Breast epithelium (tissue), 4 donors: ENCODE data around the gene PSORS1C1. TPM values are rescaled to one million over a fixed set of nuclear protein-coding genes. Genes with fewer than 3 reads are reported as not detected.

ENCODE experiments used
- DNase-seq, 2 donors: peaks; one replicate each; pipeline ENCODE4 v3.0.0-alpha.2; 2019; ENCODE audit warnings: low spot score in 2 of 2
- H3K27ac ChIP-seq, 2 donors: fragments of 200-600 bp; sonication (generic) in 1 of 2; one replicate each; pipeline ENCODE4 v1.5.1; 2016 to 2019; ENCODE audit warnings: mild to moderate bottlenecking in 1 of 2
- H3K27me3 ChIP-seq, 2 donors: fragments of 200-600 bp; sonication (generic) in 1 of 2; one replicate each; pipeline versions ENCODE4 v1.5.1 to v1.6.0; 2017 to 2019; ENCODE audit warnings: control low read depth in 1 of 2, mild to moderate bottlenecking in 1 of 2
- H3K36me3 ChIP-seq: fragments of 200-600 bp; one replicate; pipeline ENCODE4 v1.5.1; 2019
- H3K4me1 ChIP-seq, 2 donors: fragments of 200-600 bp; sonication (generic); one replicate each; pipeline ENCODE4 v1.5.1; 2016 to 2019; ENCODE audit warnings: control low read depth in 1 of 2
- H3K4me3 ChIP-seq, 3 donors: fragments of 200-600 bp; sonication (generic); 1 replicate in 2 of 3; 2 replicates in 1 of 3; pipeline ENCODE4 v1.5.1; 2016 to 2019; ENCODE audit warnings: mild to moderate bottlenecking in 3 of 3, moderate library complexity in 2 of 3
- H3K9me3 ChIP-seq, 2 donors: fragments of 200-600 bp; sonication (generic) in 1 of 2; one replicate each; pipeline ENCODE4 v1.5.1; 2016 to 2019; ENCODE audit warnings: control low read depth in 1 of 2
- POLR2A ChIP-seq: fragments of 450-650 bp; IDR thresholded peaks from one replicate; pipeline ENCODE4 v1.6.1; 2016; ENCODE audit warnings: antibody characterized with exemption, mild to moderate bottlenecking, moderate library complexity
- POLR2AphosphoS5 ChIP-seq, 3 donors: sonication (generic); formaldehyde crosslinking; IDR thresholded peaks; one replicate each; pipeline ENCODE4 v1.6.1; 2017; ENCODE audit warnings: antibody characterized with exemption in 3 of 3
- intact Hi-C: fragments of 100-400 bp; cut with DNase I; formaldehyde crosslinking; loops from one replicate; pipeline ENCODE4 v1.15.1; 2023; ENCODE audit warnings: low total_unique reads
- total RNA-seq, 3 donors: library from RNA; depleted of rRNA; stranded (reverse); fragments of >200 nt; gene quantifications; one replicate each; pipeline ENCODE4 v1.1.0, GENCODE V29; 2016
- TF ChIP-seq, protein P1 (sequence below), 3 donors: fragments of 450-650 bp; IDR thresholded peaks; one replicate each; pipeline ENCODE4 v1.5.1; 2016 to 2017; ENCODE audit warnings: antibody characterized with exemption in 3 of 3, mild to moderate bottlenecking in 3 of 3, moderate library complexity in 3 of 3

The PSORS1C1 gene
- total RNA-seq, 3 donors from 2014 or later: 0.48 to 2.0 (median 1.9) TPM

DNA sequence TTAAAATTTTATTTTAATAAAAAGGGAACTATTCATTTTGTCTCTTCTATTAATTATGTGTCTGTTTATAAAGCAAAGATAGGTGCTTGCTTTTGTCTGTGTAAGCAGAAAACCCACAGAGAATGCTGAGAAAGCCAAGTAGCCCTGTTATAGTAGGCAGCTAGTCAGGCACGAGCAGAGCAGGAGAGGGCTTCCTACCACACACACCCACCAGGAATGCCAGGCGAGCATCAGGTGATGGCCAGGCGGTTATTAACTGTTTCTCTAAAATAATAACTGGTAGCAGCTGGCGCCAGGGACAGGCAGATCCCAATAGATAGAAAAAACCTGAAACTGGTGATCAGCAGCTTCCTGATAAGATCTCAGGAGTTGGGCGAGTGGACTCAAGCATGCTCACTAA is 17.9 kb upstream of the PSORS1C1 start:
- TF ChIP-seq POLR2AphosphoS5 (IDR thresholded peaks at IDR 0.05) (no peak), POLR2A (no peak)
- TF ChIP-seq, protein P1, sequence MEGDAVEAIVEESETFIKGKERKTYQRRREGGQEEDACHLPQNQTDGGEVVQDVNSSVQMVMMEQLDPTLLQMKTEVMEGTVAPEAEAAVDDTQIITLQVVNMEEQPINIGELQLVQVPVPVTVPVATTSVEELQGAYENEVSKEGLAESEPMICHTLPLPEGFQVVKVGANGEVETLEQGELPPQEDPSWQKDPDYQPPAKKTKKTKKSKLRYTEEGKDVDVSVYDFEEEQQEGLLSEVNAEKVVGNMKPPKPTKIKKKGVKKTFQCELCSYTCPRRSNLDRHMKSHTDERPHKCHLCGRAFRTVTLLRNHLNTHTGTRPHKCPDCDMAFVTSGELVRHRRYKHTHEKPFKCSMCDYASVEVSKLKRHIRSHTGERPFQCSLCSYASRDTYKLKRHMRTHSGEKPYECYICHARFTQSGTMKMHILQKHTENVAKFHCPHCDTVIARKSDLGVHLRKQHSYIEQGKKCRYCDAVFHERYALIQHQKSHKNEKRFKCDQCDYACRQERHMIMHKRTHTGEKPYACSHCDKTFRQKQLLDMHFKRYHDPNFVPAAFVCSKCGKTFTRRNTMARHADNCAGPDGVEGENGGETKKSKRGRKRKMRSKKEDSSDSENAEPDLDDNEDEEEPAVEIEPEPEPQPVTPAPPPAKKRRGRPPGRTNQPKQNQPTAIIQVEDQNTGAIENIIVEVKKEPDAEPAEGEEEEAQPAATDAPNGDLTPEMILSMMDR (IDR thresholded peaks at IDR 0.05): no peak
- intact Hi-C loops: no loop called here
- Histone ChIP-seq H3K4me3 (no peak overlapping the region), H3K27me3 (no peaks in the 10 kb centered on the region), H3K9me3 (no peaks in the 10 kb centered on the region), H3K4me1 (peaks cover 0 to 4% of the 10 kb centered on the region in 2 donors), H3K36me3 (no peaks in the 10 kb centered on the region), H3K27ac (no peak overlapping the region)
- no peak for DNase-seq

DNA sequence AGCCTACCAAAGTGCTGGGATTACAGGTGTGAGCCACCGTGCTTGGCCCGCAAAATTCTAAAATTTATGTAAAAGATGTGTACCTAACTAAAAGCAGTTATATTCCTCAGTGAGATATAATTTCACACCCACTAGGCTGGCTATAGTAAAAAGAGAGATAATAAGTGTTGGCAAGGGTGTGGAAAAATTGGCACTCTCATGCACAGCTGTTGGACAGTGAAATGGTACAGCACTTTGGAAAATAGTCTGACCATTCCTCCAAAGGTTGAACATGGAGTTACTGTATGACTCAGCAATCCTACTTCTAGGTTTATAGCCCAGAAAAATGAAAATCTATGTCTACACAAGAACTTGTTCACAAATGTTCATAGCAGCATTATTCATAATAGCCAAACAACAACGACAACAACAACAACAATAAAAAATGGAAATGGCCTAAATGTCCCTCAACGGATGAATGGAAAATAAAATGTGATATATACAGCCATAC is 16.1 kb upstream of the PSORS1C1 start:
- intact Hi-C loops: no loop called here
- Histone ChIP-seq H3K9me3 (no peaks in the 10 kb centered on the region), H3K27me3 (no peaks in the 10 kb centered on the region), H3K4me3 (no peak overlapping the region), H3K36me3 (no peaks in the 10 kb centered on the region), H3K27ac (no peak overlapping the region), H3K4me1 (peaks cover 0 to 4% of the 10 kb centered on the region in 2 donors)
- TF ChIP-seq POLR2A (no peak), POLR2AphosphoS5 (IDR thresholded peaks at IDR 0.05) (no peak)
- TF ChIP-seq, protein P1 (IDR thresholded peaks at IDR 0.05): no peak
- no peak for DNase-seq

DNA sequence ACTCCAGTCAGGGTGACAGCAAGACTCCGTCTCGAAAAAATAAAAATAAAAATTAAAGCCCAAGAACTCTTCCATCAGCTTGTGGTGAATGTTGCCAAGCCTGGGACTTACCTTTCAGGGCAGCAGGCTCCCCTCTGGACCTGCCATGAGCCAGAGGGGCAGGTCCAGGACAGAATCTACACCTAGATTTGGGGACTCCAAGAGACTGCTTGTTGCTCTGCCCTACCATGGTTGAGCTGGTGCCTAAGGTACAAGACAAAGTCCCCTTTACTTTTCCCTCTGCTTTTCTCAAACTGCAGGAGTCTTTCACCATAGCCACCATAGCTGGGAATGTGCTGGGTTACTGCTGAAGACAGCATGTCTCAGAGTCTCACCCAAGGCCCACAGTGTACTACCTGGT is 11.5 kb upstream of the PSORS1C1 start:
- Histone ChIP-seq H3K27ac (peak overlapping the region in 1 of 2 donors; percentile 42), H3K4me1 (no peaks in the 10 kb centered on the region), H3K27me3 (no peaks in the 10 kb centered on the region), H3K9me3 (no peaks in the 10 kb centered on the region), H3K36me3 (no peaks in the 10 kb centered on the region), H3K4me3 (no peak overlapping the region)
- no peak for DNase-seq
- TF ChIP-seq, protein P1 (IDR thresholded peaks at IDR 0.05): no peak
- no peak for TF ChIP-seq POLR2AphosphoS5 (IDR thresholded peaks at IDR 0.05)
- no peak for TF ChIP-seq POLR2A
- intact Hi-C loops: no loop called here

DNA sequence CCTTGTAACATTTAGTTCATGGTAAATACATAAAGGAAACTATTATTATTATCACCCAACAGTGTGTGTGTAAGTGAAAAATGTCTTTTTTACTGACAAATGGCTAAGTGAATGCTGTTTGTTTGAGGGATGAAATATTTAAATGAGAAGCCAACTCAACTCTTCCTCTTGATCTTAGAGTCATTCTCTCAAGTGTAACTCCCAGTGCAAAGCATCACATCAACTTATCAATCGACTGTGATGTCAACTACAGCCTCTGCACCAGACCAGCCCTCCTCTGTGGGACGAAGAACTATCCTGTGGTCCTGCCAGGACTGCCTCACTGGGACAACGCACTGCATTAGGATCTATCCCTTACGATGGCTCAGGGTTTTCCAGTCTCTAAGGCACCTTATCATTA is 7.5 kb upstream of the PSORS1C1 start:
- H3K4me3 ChIP-seq: no peak overlapping the region
- H3K9me3 ChIP-seq: no peaks in the 10 kb centered on the region
- H3K27me3 ChIP-seq: no peaks in the 10 kb centered on the region
- no peaks in the 10 kb centered on the region for H3K4me1 ChIP-seq
- DNase-seq: no peak
- TF ChIP-seq, protein P1 (IDR thresholded peaks at IDR 0.05): no peak
- no peak for TF ChIP-seq POLR2AphosphoS5 (IDR thresholded peaks at IDR 0.05)
- TF ChIP-seq POLR2A: no peak
- intact Hi-C loops: no loop called here
- no peaks in the 10 kb centered on the region for H3K36me3 ChIP-seq
- H3K27ac ChIP-seq: no peak overlapping the region

DNA sequence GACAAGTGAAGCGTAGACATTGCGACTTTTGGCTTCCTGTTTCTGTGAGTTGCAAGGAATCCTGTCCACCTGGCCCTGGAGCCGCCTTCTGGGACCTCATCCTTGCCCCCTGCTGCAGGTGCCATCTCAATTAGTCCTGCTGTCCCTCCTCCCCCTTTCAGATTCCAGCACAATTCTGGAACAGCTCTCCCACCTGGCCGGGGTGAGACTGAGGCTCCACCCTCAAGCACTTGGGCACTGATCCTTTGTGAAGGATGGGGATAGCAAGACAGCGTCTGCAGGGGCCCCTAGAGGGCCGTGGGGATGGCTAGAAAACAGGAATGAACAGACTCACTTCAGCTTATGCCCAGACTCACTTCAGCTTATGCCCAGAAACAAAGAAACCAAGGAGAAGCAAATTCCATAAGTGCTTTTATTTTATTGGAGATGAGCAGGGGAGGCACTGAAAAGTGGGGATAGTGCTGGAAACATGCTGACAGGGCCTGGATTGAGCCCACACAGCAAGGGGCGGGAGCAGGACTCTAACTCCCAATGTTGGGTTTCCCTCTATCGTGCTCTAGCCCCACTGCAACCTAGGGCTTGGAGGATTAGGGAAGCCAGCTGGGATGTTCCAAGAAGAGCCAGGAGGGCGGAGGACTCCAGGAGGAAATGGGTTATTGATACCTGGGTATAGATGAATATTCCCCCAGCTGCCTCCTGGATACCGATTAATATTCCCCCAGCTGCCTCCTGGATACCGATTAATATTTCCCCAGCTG is 3.6 kb upstream of the PSORS1C1 start:
- H3K27me3 ChIP-seq: no peaks in the 10 kb centered on the region
- H3K36me3 ChIP-seq: no peaks in the 10 kb centered on the region
- TF ChIP-seq POLR2AphosphoS5 (IDR thresholded peaks at IDR 0.05) (no peak), POLR2A (no peak)
- TF ChIP-seq, protein P1 (IDR thresholded peaks at IDR 0.05): no peak
- H3K4me1 ChIP-seq: peaks cover 7 to 15% of the 10 kb centered on the region in 2 donors
- DNase-seq: no peak
- no peaks in the 10 kb centered on the region for H3K9me3 ChIP-seq
- no peak overlapping the region for H3K4me3 ChIP-seq
- intact Hi-C loops: no loop called here
- H3K27ac ChIP-seq: no peak overlapping the region
